ENCODE data around the gene PTGES.
"Not testable (repeated sequence)": the region's sequence is repeated elsewhere in the genome, so short reads cannot be mapped to it uniquely, and the experiment has no call there.

The PTGES gene

GRCh38 chr9:129759319-129759718 lies 6.5 kb upstream of the PTGES start:
- Histone ChIP-seq H3K4me1 (ENCODE audit: control insufficient read depth, insufficient read depth, low read length, poor library complexity, severe bottlenecking) (peaks cover 27% of the 10 kb centered on the region), H3K27ac (ENCODE audit: low read depth, low read length, severe bottlenecking) (no peak overlapping the region), H3K9me3 (ENCODE audit: control insufficient read depth, low read length) (no peaks in the 10 kb centered on the region), H3K36me3 (ENCODE audit: control insufficient read depth, insufficient read depth, low read length) (no peaks in the 10 kb centered on the region), H3K4me3 (ENCODE audit: extremely low read depth, insufficient read depth, low read length, poor library complexity, severe bottlenecking) (no peak overlapping the region)
- 94% methylated on average over 2 of the region's 4 CpGs; no CpG with 5 or more reads in 1 of the 2 experiments for WGBS, 2 experiments (ENCODE audit: insufficient coverage in 2 of 2)

GRCh38 chr9:129757045-129757444 lies 4.2 kb upstream of the PTGES start:
- Histone ChIP-seq H3K27ac (ENCODE audit: low read depth, low read length, severe bottlenecking) (no peak overlapping the region), H3K4me3 (ENCODE audit: extremely low read depth, insufficient read depth, low read length, poor library complexity, severe bottlenecking) (no peak overlapping the region), H3K9me3 (ENCODE audit: control insufficient read depth, low read length) (no peaks in the 10 kb centered on the region), H3K36me3 (ENCODE audit: control insufficient read depth, insufficient read depth, low read length) (no peaks in the 10 kb centered on the region), H3K4me1 (ENCODE audit: control insufficient read depth, insufficient read depth, low read length, poor library complexity, severe bottlenecking) (peaks cover 21% of the 10 kb centered on the region)
- WGBS, 2 experiments (ENCODE audit: insufficient coverage in 2 of 2), result 81 to 83% methylated on average over 6 to 9 of the region's 9 CpGs

GRCh38 chr9:129756191-129756590 lies 3.3 kb upstream of the PTGES start:
- peaks cover 22% of the 10 kb centered on the region for H3K4me1 ChIP-seq (ENCODE audit: control insufficient read depth, insufficient read depth, low read length, poor library complexity, severe bottlenecking)
- H3K27ac ChIP-seq (ENCODE audit: low read depth, low read length, severe bottlenecking), result no peak overlapping the region
- H3K36me3 ChIP-seq (ENCODE audit: control insufficient read depth, insufficient read depth, low read length), result no peaks in the 10 kb centered on the region
- no peak overlapping the region for H3K4me3 ChIP-seq (ENCODE audit: extremely low read depth, insufficient read depth, low read length, poor library complexity, severe bottlenecking)
- no peaks in the 10 kb centered on the region for H3K9me3 ChIP-seq (ENCODE audit: control insufficient read depth, low read length)
- 96 to 99% methylated on average over 6 of the region's 6 CpGs for WGBS, 2 experiments (ENCODE audit: insufficient coverage in 2 of 2)

DNA sequence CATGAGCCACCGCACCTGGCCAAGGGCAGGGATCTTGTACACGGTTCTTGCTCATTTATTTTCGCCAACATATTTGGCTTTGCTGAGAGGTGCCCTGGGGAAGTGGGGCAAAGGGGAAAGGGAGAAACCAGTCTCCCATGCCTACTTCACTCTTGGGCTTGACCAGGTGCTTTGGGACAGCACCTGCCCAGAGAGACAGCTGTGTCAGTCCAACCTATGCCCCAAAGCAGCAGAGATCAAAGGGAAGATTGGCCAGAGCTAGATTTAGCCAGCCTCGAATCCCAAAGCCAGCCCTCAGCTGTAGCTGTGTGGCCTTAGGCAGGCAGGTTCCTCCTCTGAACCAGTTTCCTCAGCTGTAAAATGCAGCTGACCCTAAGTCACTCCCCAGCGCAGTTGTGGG lies 2.3 kb upstream of the PTGES start:
- no peaks in the 10 kb centered on the region for H3K36me3 ChIP-seq (ENCODE audit: control insufficient read depth, insufficient read depth, low read length)
- no peaks in the 10 kb centered on the region for H3K9me3 ChIP-seq (ENCODE audit: control insufficient read depth, low read length)
- no peak overlapping the region for H3K4me3 ChIP-seq (ENCODE audit: extremely low read depth, insufficient read depth, low read length, poor library complexity, severe bottlenecking)
- H3K4me1 ChIP-seq (ENCODE audit: control insufficient read depth, insufficient read depth, low read length, poor library complexity, severe bottlenecking), result peaks cover 30% of the 10 kb centered on the region
- H3K27ac ChIP-seq (ENCODE audit: low read depth, low read length, severe bottlenecking), result no peak overlapping the region
- WGBS, 2 experiments (ENCODE audit: insufficient coverage in 2 of 2), result 90 to 92% methylated on average over 4 to 5 of the region's 5 CpGs

DNA sequence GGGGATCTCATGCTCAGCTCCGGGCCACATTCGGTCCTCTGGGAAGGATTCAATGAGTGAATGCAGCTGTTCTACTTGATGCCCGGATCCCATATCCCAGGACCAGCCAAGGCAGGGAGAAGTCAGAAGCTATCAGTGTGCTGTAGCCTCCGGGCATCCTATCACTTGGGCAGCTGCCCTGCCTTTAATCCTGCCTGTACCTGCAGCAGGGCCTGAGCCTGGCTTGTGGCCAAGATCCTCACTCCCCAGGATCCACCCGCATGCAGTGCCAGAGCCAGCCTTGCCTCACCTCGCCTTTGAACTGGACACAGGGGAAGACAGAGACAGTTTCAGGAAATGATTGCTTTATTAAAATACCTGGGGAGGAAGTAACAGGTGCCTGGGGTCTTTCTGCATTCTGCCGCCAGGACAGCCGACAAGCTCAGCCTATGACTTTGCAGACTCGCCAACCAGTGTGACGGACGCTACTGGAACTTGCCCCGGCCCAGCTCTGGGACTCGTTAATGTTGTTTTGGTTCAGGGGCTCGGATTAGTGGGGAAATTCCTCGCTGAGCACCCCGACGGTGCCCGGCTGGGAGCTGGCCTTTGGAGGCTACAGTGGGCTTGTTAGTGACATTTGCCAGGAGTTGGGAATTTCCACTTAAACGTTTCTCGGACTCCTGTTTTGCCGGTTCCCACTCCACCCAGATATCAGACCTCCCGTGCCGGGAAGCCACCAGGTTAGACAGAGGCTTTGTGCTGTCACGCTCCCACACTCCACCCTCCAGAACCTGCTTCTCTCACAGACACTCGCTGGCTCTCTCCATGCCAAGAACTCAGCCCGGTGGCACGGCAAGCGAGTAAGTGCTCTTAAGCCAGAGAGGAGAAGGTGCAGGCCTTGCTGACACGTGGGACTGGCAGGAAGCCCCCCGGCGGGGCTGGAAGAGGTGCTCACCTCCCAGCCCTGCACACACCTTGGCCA lies 721 bp downstream of the PTGES start:
- WGBS, 2 experiments (ENCODE audit: insufficient coverage in 2 of 2), result 84 to 89% methylated on average over 27 to 28 of the region's 31 CpGs
- H3K4me1 ChIP-seq (ENCODE audit: control insufficient read depth, insufficient read depth, low read length, poor library complexity, severe bottlenecking), result peaks cover 31% of the 10 kb centered on the region

GRCh38 chr9:129750013-129750638 lies 2.7 kb downstream of the PTGES start:
- Histone ChIP-seq H3K36me3 (ENCODE audit: control insufficient read depth, insufficient read depth, low read length) (no peaks in the 10 kb centered on the region), H3K9me3 (ENCODE audit: control insufficient read depth, low read length) (no peaks in the 10 kb centered on the region), H3K4me1 (ENCODE audit: control insufficient read depth, insufficient read depth, low read length, poor library complexity, severe bottlenecking) (peaks cover 29% of the 10 kb centered on the region), H3K4me3 (ENCODE audit: extremely low read depth, insufficient read depth, low read length, poor library complexity, severe bottlenecking) (no peak overlapping the region), H3K27ac (ENCODE audit: low read depth, low read length, severe bottlenecking) (peak overlapping the region; percentile 91)
- 76 to 79% methylated on average over 9 of the region's 9 CpGs for WGBS, 2 experiments (ENCODE audit: insufficient coverage in 2 of 2)

More for the DNA sequence above, 721 bp downstream of the PTGES start:
- Histone ChIP-seq H3K36me3 (ENCODE audit: control insufficient read depth, insufficient read depth, low read length) (no peaks in the 10 kb centered on the region), H3K4me3 (ENCODE audit: extremely low read depth, insufficient read depth, low read length, poor library complexity, severe bottlenecking) (no peak overlapping the region), H3K9me3 (ENCODE audit: control insufficient read depth, low read length) (no peaks in the 10 kb centered on the region), H3K27ac (ENCODE audit: low read depth, low read length, severe bottlenecking) (no peak overlapping the region)

DNA sequence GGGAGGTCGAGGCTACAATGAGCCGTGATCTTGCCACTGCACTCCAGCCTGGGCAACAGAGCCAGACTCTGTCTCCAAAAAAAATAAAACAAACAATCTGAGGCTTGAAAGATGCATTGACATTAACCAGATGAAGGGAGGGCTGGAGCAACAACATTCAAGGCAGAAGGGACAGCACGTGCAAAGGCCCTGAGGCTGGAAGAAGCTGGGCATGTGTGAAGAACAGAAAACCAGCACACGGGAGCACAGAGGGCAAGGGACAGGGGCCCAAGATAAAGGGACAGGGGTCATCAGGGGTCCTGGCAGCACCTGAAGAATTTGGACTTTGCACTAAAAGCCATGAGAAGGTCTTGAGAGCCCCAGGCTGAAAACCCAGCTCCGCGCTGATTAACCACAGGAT lies 3.3 kb downstream of the PTGES start:
- Histone ChIP-seq H3K9me3 (ENCODE audit: control insufficient read depth, low read length) (no peaks in the 10 kb centered on the region), H3K27ac (ENCODE audit: low read depth, low read length, severe bottlenecking) (peak overlapping the region; percentile 91), H3K4me3 (ENCODE audit: extremely low read depth, insufficient read depth, low read length, poor library complexity, severe bottlenecking) (no peak overlapping the region), H3K36me3 (ENCODE audit: control insufficient read depth, insufficient read depth, low read length) (no peaks in the 10 kb centered on the region), H3K4me1 (ENCODE audit: control insufficient read depth, insufficient read depth, low read length, poor library complexity, severe bottlenecking) (peaks cover 29% of the 10 kb centered on the region)
- 97 to 100% methylated on average over 5 to 6 of the region's 6 CpGs for WGBS, 2 experiments (ENCODE audit: insufficient coverage in 2 of 2)

- not testable (repeated sequence) for H3K27ac ChIP-seq (ENCODE audit: low read depth, low read length, severe bottlenecking); H3K36me3 ChIP-seq (ENCODE audit: control insufficient read depth, insufficient read depth, low read length); H3K9me3 ChIP-seq (ENCODE audit: control insufficient read depth, low read length); H3K4me3 ChIP-seq (ENCODE audit: extremely low read depth, insufficient read depth, low read length, poor library complexity, severe bottlenecking)
- WGBS, 2 experiments (ENCODE audit: insufficient coverage in 2 of 2), result 89 to 93% methylated on average over 3 to 4 of the region's 4 CpGs
- H3K4me1 ChIP-seq (ENCODE audit: control insufficient read depth, insufficient read depth, low read length, poor library complexity, severe bottlenecking), result peaks cover 29% of the 10 kb centered on the region
Observed at GRCh38 chr9:129749052-129749451, 3.8 kb downstream of the PTGES start.

DNA sequence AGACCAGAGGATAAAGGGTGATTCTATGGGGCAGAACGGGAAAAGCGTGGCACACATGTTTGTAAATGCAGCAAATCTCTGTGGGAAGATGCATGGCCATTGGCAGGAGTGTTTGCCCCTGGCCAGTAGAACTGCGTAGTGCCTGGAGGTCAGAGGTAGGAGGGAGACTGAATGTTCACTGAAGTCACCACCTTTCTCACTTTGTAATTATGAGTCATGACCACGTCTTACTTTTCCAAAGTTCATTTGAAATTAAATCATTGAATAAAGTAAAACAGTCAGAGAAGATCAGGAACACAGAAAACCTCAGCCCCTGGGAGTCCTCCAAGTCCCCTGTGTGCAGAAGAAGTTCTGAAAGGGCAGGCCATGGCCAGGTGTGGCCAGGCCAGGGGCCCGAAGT lies 4.6 kb downstream of the PTGES start:
- Histone ChIP-seq H3K9me3 (ENCODE audit: control insufficient read depth, low read length) (no peaks in the 10 kb centered on the region), H3K36me3 (ENCODE audit: control insufficient read depth, insufficient read depth, low read length) (no peaks in the 10 kb centered on the region), H3K4me3 (ENCODE audit: extremely low read depth, insufficient read depth, low read length, poor library complexity, severe bottlenecking) (no peak overlapping the region), H3K4me1 (ENCODE audit: control insufficient read depth, insufficient read depth, low read length, poor library complexity, severe bottlenecking) (peaks cover 29% of the 10 kb centered on the region), H3K27ac (ENCODE audit: low read depth, low read length, severe bottlenecking) (no peak overlapping the region)
- 94 to 96% methylated on average over 3 of the region's 5 CpGs for WGBS, 2 experiments (ENCODE audit: insufficient coverage in 2 of 2)

DNA sequence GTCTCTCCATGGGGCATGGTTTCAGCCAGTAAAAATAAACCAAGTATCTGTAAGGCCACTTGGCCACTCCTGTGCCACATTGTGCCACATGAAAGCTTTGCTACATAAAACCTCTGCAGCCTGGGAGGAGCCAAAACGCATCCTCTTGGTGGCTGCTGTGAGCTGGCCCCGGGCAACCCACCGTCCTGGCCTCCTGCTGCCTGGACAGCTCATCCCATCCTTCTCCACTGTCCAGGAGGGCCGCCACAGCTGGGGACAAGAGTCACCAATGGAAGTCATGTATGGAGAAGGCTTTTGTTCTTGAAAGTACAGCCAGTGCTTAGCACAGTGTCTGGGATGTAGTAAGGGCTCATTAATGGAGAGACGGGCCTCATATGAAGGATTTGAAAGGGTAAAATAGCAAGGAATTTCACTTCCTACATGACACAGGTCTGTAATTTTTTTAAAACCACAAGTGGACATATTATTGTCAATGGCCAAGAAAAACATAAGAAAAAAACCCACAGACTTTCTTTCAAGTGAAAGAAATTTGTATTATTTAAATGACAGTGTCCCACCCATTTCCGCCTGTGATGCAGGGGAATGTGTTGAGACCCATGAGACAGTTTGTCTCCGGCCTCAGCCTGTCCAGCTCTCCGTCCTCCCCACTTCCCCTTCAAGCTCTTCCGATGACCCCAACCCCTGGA lies 6.6 kb downstream of the PTGES start:
- Histone ChIP-seq H3K4me1 (ENCODE audit: control insufficient read depth, insufficient read depth, low read length, poor library complexity, severe bottlenecking) (peaks cover 14% of the 10 kb centered on the region), H3K36me3 (ENCODE audit: control insufficient read depth, insufficient read depth, low read length) (no peaks in the 10 kb centered on the region), H3K27ac (ENCODE audit: low read depth, low read length, severe bottlenecking) (no peak overlapping the region), H3K9me3 (ENCODE audit: control insufficient read depth, low read length) (no peaks in the 10 kb centered on the region), H3K4me3 (ENCODE audit: extremely low read depth, insufficient read depth, low read length, poor library complexity, severe bottlenecking) (no peak overlapping the region)
- 71 to 80% methylated on average over 2 to 5 of the region's 9 CpGs for WGBS, 2 experiments (ENCODE audit: insufficient coverage in 2 of 2)
